Measurements from ENCODE around the gene CBARP.
A peak's percentile ranks its signal among the peaks of the same experiment; 100 is the strongest.
"Not testable (repeated sequence)": the region's sequence is repeated elsewhere in the genome, so short reads cannot be mapped to it uniquely, and the experiment has no call there.

CBARP gene

DNA sequence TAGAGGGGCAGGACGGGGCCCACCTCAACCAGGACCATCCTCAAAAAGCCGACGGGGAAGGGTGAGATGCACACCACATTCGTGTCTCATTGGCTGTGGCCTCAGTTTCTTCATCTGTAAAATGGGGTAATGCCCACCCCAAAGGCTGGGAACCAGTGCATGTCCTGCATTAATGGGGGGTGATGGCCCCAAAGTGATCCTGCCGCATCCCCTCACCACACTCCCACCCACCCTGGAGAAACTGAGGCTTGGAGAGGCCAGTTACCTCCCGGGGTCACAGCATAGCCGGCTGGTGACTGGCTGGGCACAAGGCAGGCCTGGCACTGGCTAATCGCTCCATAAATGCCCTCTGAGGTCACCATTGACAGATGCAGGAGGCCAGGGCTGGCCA, 9.9 kb upstream of the CBARP start:
- H3K4me1 ChIP-seq (ENCODE audit: control insufficient read depth in 2 of 2, insufficient read depth in 2 of 2, low read length in 2 of 2): peaks cover 39 to 54% of the 10 kb centered on the region in 2 donors
- peak overlapping the region; percentile 99 for H3K27ac ChIP-seq (ENCODE audit: low read depth in 2 of 2, low read length in 2 of 2)
- H3K9ac ChIP-seq (ENCODE audit: low read depth in 1 of 2, low read length in 2 of 2): peak overlapping the region; percentile 44 to 91
- H3K36me3 ChIP-seq (ENCODE audit: control insufficient read depth in 2 of 2, insufficient read depth in 2 of 2, low read length in 2 of 2): peaks cover 4% of the 10 kb centered on the region in 2 donors
- peak overlapping the region; percentile 59 to 68 for H3K4me3 ChIP-seq (ENCODE audit: low read length in 2 of 2)
- no peaks in the 10 kb centered on the region for H3K9me3 ChIP-seq (ENCODE audit: control insufficient read depth in 2 of 2, low read length in 2 of 2)
- no peaks in the 10 kb centered on the region for H3K27me3 ChIP-seq (ENCODE audit: control insufficient read depth in 2 of 2, insufficient read depth in 2 of 2, low read length in 2 of 2)

GRCh38 chr19:1246265-1247087, 8.7 kb upstream of the CBARP start:
- peak overlapping the region; percentile 95 to 99 for H3K27ac ChIP-seq (ENCODE audit: low read depth in 2 of 2, low read length in 2 of 2)
- H3K4me3 ChIP-seq (ENCODE audit: low read length in 2 of 2): peak overlapping the region in 1 of 2 donors; percentile 39
- peak overlapping the region in 1 of 2 donors; percentile 50 for H3K9ac ChIP-seq (ENCODE audit: low read depth in 1 of 2, low read length in 2 of 2)
- not testable (repeated sequence) for H3K9me3 ChIP-seq (ENCODE audit: control insufficient read depth in 2 of 2, low read length in 2 of 2); H3K36me3 ChIP-seq (ENCODE audit: control insufficient read depth in 2 of 2, insufficient read depth in 2 of 2, low read length in 2 of 2); H3K27me3 ChIP-seq (ENCODE audit: control insufficient read depth in 2 of 2, insufficient read depth in 2 of 2, low read length in 2 of 2)
- H3K4me1 ChIP-seq (ENCODE audit: control insufficient read depth in 2 of 2, insufficient read depth in 2 of 2, low read length in 2 of 2): peaks cover 39 to 54% of the 10 kb centered on the region in 2 donors

DNA sequence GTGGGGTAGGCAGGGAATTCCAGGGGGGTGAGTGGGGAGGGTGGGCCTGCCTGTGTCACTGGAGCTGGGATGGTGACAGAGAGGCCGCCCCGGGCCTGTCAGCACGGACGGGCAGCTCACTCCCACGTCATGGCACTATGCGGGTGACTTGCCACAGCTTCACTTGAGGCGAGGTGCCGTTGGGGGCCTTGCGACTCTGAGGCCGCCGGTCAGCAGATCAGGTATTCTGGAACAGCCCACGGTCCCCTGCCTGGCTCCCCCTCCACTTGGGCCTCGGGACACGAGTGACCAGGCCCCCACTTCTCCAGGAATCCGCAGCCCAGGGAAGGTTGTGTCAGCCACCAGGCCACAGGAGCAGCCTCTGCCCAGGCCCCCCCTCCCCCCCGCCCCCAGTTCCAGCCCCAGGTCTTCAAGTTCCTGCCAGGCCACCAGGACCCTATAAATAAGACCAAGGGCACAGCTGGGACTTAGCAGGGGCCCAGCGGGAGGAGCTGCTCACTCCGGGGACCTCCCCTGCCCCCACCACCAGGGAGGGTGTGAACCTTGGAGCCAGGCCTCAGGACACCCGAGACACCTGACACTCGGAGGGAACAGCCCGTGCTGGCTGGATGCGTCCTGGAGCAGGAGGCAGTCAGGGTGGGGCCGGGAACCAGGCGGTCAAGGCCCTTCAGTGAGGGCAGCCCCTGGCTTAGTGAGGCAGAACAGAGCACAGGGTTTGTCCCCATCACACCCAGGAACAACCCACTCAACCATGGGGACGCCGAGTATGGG, 7.9 kb upstream of the CBARP start:
- peak overlapping the region in 1 of 2 donors; percentile 74 for H3K9ac ChIP-seq (ENCODE audit: low read depth in 1 of 2, low read length in 2 of 2)
- no peaks in the 10 kb centered on the region for H3K27me3 ChIP-seq (ENCODE audit: control insufficient read depth in 2 of 2, insufficient read depth in 2 of 2, low read length in 2 of 2)
- no peaks in the 10 kb centered on the region for H3K9me3 ChIP-seq (ENCODE audit: control insufficient read depth in 2 of 2, low read length in 2 of 2)
- peaks cover 46 to 60% of the 10 kb centered on the region in 2 donors for H3K4me1 ChIP-seq (ENCODE audit: control insufficient read depth in 2 of 2, insufficient read depth in 2 of 2, low read length in 2 of 2)
- H3K4me3 ChIP-seq (ENCODE audit: low read length in 2 of 2): peak overlapping the region in 1 of 2 donors; percentile 39
- no peaks in the 10 kb centered on the region for H3K36me3 ChIP-seq (ENCODE audit: control insufficient read depth in 2 of 2, insufficient read depth in 2 of 2, low read length in 2 of 2)
- peak overlapping the region; percentile 95 to 99 for H3K27ac ChIP-seq (ENCODE audit: low read depth in 2 of 2, low read length in 2 of 2)

- peak overlapping the region; percentile 95 to 99 for H3K27ac ChIP-seq (ENCODE audit: low read depth in 2 of 2, low read length in 2 of 2)
- H3K9ac ChIP-seq (ENCODE audit: low read depth in 1 of 2, low read length in 2 of 2): peak overlapping the region; percentile 41 to 74
- H3K36me3 ChIP-seq (ENCODE audit: control insufficient read depth in 2 of 2, insufficient read depth in 2 of 2, low read length in 2 of 2): no peaks in the 10 kb centered on the region
- H3K4me1 ChIP-seq (ENCODE audit: control insufficient read depth in 2 of 2, insufficient read depth in 2 of 2, low read length in 2 of 2): peaks cover 50 to 66% of the 10 kb centered on the region in 2 donors
- peak overlapping the region; percentile 44 to 52 for H3K4me3 ChIP-seq (ENCODE audit: low read length in 2 of 2)
- no peaks in the 10 kb centered on the region for H3K27me3 ChIP-seq (ENCODE audit: control insufficient read depth in 2 of 2, insufficient read depth in 2 of 2, low read length in 2 of 2)
- no peaks in the 10 kb centered on the region for H3K9me3 ChIP-seq (ENCODE audit: control insufficient read depth in 2 of 2, low read length in 2 of 2)
These were observed 7.1 kb upstream of the CBARP start for GRCh38 chr19:1244693-1245451.

DNA sequence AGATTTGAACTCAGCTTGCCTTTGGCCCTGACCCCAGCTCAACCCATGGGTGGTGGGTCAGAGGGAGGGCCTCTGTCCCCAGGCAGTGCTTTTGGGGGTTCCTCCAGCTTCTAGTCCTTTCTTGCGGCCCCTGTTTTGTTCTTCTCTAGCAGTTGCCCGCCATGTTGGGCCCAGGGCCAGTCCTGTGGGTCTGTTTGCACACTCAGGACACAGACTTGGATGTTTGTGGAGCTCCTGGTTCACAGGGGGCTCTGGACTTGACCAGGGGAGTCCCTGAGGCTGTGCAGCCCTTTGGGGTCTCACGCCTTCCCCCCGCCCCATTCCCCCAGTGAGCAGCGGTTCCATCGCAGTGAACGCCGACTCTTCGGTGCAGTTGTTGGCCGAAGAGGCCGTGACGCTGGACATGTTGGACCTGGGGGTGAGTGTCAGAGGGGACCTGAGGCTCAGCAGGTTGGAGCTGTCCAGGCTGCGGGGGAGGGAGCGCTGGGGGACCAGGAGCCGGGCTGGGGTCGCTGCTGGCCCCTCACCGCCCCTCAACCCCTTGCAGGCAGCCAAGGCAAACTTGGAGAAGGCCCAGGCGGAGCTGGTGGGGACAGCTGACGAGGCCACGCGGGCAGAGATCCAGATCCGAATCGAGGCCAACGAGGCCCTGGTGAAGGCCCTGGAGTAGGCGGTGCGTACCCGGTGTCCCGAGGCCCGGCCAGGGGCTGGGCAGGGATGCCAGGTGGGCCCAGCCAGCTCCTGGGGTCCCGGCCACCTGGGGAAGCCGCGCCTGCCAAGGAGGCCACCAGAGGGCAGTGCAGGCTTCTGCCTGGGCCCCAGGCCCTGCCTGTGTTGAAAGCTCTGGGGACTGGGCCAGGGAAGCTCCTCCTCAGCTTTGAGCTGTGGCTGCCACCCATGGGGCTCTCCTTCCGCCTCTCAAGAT, 6.2 kb upstream of the CBARP start:
- Histone ChIP-seq H3K27ac (ENCODE audit: low read depth in 2 of 2, low read length in 2 of 2) (peak overlapping the region; percentile 95 to 99), H3K4me1 (ENCODE audit: control insufficient read depth in 2 of 2, insufficient read depth in 2 of 2, low read length in 2 of 2) (peaks cover 52 to 66% of the 10 kb centered on the region in 2 donors), H3K9me3 (ENCODE audit: control insufficient read depth in 2 of 2, low read length in 2 of 2) (no peaks in the 10 kb centered on the region), H3K9ac (ENCODE audit: low read depth in 1 of 2, low read length in 2 of 2) (peak overlapping the region; percentile 41 to 74), H3K4me3 (ENCODE audit: low read length in 2 of 2) (peak overlapping the region; percentile 44 to 52), H3K36me3 (ENCODE audit: control insufficient read depth in 2 of 2, insufficient read depth in 2 of 2, low read length in 2 of 2) (no peaks in the 10 kb centered on the region), H3K27me3 (ENCODE audit: control insufficient read depth in 2 of 2, insufficient read depth in 2 of 2, low read length in 2 of 2) (no peaks in the 10 kb centered on the region)

GRCh38 chr19:1241417-1242095, 3.8 kb upstream of the CBARP start, which contains the start of gene ATP5F1D:
Gene ATP5F1D (plus strand): TSS chr19:1241751. CDS start chr19:1241851, 100 bp downstream.
- H3K4me1 ChIP-seq (ENCODE audit: control insufficient read depth in 2 of 2, insufficient read depth in 2 of 2, low read length in 2 of 2): peaks cover 52 to 63% of the 10 kb centered on the region in 2 donors
- H3K36me3 ChIP-seq (ENCODE audit: control insufficient read depth in 2 of 2, insufficient read depth in 2 of 2, low read length in 2 of 2): no peaks in the 10 kb centered on the region
- peaks cover 3 to 9% of the 10 kb centered on the region in 2 donors for H3K27me3 ChIP-seq (ENCODE audit: control insufficient read depth in 2 of 2, insufficient read depth in 2 of 2, low read length in 2 of 2)
- peak within 1 kb of the TSS; percentile 85 to 92 for H3K4me3 ChIP-seq (ENCODE audit: low read length in 2 of 2)
- no peaks in the 10 kb centered on the region for H3K9me3 ChIP-seq (ENCODE audit: control insufficient read depth in 2 of 2, low read length in 2 of 2)
- peak within 1 kb of the TSS; percentile 81 to 88 for H3K27ac ChIP-seq (ENCODE audit: low read depth in 2 of 2, low read length in 2 of 2)
- peak within 1 kb of the TSS; percentile 80 to 97 for H3K9ac ChIP-seq (ENCODE audit: low read depth in 1 of 2, low read length in 2 of 2)

DNA sequence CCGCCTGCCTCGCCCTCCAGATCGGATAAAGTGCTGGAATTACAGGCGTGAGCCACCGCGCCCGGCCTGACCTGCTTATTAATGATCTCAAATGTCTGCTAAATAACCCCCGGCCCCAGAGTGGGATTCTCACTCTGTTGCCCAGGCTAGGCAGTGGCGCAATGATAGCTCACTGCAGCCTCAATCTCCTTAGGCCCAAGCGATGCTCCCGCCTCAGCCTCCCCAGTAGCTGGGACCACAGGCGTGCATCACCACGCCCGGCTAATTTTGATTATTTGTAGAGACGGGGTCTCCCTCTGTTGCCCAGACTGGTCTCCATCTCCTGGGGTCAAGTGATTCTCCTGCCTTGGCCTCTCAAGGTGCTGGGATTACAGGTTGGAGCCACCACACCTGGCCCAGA, 3.1 kb upstream of the CBARP start:
- no peaks in the 10 kb centered on the region for H3K36me3 ChIP-seq (ENCODE audit: control insufficient read depth in 2 of 2, insufficient read depth in 2 of 2, low read length in 2 of 2)
- H3K4me3 ChIP-seq (ENCODE audit: low read length in 2 of 2): peak overlapping the region in 1 of 2 donors; percentile 85
- no peak overlapping the region for H3K9ac ChIP-seq (ENCODE audit: low read depth in 1 of 2, low read length in 2 of 2)
- H3K4me1 ChIP-seq (ENCODE audit: control insufficient read depth in 2 of 2, insufficient read depth in 2 of 2, low read length in 2 of 2): peaks cover 48 to 57% of the 10 kb centered on the region in 2 donors
- peak overlapping the region in 1 of 2 donors; percentile 88 for H3K27ac ChIP-seq (ENCODE audit: low read depth in 2 of 2, low read length in 2 of 2)
- H3K9me3 ChIP-seq (ENCODE audit: control insufficient read depth in 2 of 2, low read length in 2 of 2): no peaks in the 10 kb centered on the region
- peaks cover 3 to 11% of the 10 kb centered on the region in 2 donors for H3K27me3 ChIP-seq (ENCODE audit: control insufficient read depth in 2 of 2, insufficient read depth in 2 of 2, low read length in 2 of 2)

DNA sequence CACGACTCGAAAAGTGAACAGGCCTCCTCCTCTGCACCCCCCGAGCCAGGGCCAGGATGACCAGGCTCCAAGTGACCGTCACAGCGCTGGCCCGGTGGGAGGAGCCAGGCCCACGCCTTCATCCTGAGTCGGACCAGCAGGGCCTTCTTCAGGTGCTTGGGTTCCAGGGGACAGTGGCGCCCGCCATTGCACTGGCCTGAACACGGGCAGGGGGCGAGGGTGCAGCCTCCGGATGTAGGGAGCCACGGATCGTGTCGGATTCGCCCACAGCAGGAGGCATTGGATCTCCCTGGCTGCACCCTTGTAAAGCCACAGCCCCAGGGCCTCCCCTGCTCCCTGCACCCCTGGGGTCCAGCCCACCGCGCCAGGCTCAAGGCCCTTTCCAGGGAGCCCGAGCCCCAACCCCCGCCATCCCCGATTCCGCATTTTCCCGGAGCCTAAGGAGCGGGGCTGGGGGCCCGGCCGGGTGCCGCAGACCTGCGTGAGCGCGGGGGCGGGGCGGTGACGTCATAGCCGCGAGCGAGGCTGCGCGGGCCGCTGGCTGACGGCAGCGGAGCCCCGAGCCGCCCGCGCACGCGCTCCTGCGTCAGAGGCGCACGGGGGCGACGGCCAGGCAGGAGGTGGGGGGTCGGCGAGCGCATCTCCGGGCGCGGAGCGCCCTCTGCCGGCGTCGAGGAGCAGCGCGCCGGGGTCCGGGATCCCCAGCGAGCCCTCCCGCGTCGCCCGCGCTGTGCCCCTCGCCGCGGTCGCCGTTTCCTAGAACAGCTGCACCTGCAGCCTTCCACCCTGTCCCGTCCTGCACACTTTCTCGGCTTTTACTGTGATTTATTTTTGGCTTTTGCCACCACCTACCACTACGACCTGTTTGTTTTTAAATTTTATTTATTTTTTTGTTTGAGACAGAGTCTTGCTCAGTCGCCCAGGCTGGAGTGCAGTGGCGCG, 2.3 kb upstream of the CBARP start:
- peak overlapping the region; percentile 41 to 61 for H3K4me3 ChIP-seq (ENCODE audit: low read length in 2 of 2)
- peak overlapping the region; percentile 41 to 54 for H3K9ac ChIP-seq (ENCODE audit: low read depth in 1 of 2, low read length in 2 of 2)
- H3K36me3 ChIP-seq (ENCODE audit: control insufficient read depth in 2 of 2, insufficient read depth in 2 of 2, low read length in 2 of 2): no peaks in the 10 kb centered on the region
- no peaks in the 10 kb centered on the region for H3K9me3 ChIP-seq (ENCODE audit: control insufficient read depth in 2 of 2, low read length in 2 of 2)
- peaks cover 43 to 50% of the 10 kb centered on the region in 2 donors for H3K4me1 ChIP-seq (ENCODE audit: control insufficient read depth in 2 of 2, insufficient read depth in 2 of 2, low read length in 2 of 2)
- peaks cover 3 to 20% of the 10 kb centered on the region in 2 donors for H3K27me3 ChIP-seq (ENCODE audit: control insufficient read depth in 2 of 2, insufficient read depth in 2 of 2, low read length in 2 of 2)
- H3K27ac ChIP-seq (ENCODE audit: low read depth in 2 of 2, low read length in 2 of 2): peak overlapping the region; percentile 55 to 58

Data from mucosa of rectum (tissue), 2 donors.